K562 (cell line): ENCODE measurements around the gene MARCHF5. TPM values are rescaled to one million over a fixed set of nuclear protein-coding genes. Genes with fewer than 3 reads are reported as not detected.

Experiments used
- ATAC-seq: fragments of 200-7000 bp; cut with Tn5 transposase; 3 replicates; pipeline ENCODE4 v1.9.1; 2020; ENCODE audit warnings: moderate library complexity
- BruUV-seq: library from RNA; stranded (reverse); fragments of 400-500 nt; replicated peaks from 2 replicates; lab custom pipeline; 2021; lab: Mats Ljungman, UMichigan
- CTCF ChIA-PET: fragments of 300-600 bp; formaldehyde crosslinking; extraction: SDS; loops from one replicate; lab custom pipeline; 2021; ENCODE audit warnings: low intra/inter-chr PET ratio; lab: Yijun Ruan, JAX
- POLR2A ChIA-PET: fragments of 300-600, 350-650 bp; sonication (Branson Sonifier 250); formaldehyde crosslinking; extraction: SDS; loops from one replicate; lab custom pipeline; 2021; ENCODE audit warnings: antibody characterized with exemption, inconsistent platforms; lab: Yijun Ruan, JAX
- DNase-seq, 4 experiments: peaks; one replicate each; pipeline versions ENCODE4 v3.0.0 to v3.0.0-alpha.2; 2011 to 2018; ENCODE audit warnings: low spot score in 3 of 4, mixed read lengths in 3 of 4; ENCODE audit errors: extremely low read depth in 1 of 4
- FAIRE-seq: peaks from 2 replicates; lab custom pipeline; 2011; peaks lifted over from hg19 to GRCh38; lab: Jason Lieb, UNC
- H2AFZ ChIP-seq: 2 replicates; pipeline ENCODE4 v1.6.0; 2011; ENCODE audit warnings: low read depth, low read length, control low read depth, inconsistent platforms
- H3K27ac ChIP-seq: fragments of 200-600 bp; 3 replicates; pipeline ENCODE4 v1.8.0; 2011; ENCODE audit warnings: low read depth, mild to moderate bottlenecking, control low read depth, inconsistent platforms, low read length, moderate library complexity, mixed read lengths; ENCODE audit errors: extremely low read depth
- H3K27me3 ChIP-seq, 2 experiments: fragments of 300-600 bp in 1 of 2; 2 replicates in 1 of 2; 3 replicates in 1 of 2; pipeline versions ENCODE4 v1.6.0 to v1.8.0; 2011; ENCODE audit warnings: inconsistent platforms in 2 of 2, low read length in 2 of 2, mild to moderate bottlenecking in 1 of 2, mixed read lengths in 1 of 2, moderate library complexity in 1 of 2; ENCODE audit not compliant: control insufficient read depth in 2 of 2, insufficient read depth in 2 of 2
- H3K36me3 ChIP-seq: fragments of 300-600 bp; 3 replicates; pipeline ENCODE4 v1.8.0; 2011; ENCODE audit warnings: mild to moderate bottlenecking, low read length, inconsistent platforms; ENCODE audit not compliant: control insufficient read depth, insufficient read depth
- H3K4me1 ChIP-seq, 2 experiments: fragments of 200-600 bp in 1 of 2; replicated peaks in 1 of 2; 2 replicates in 1 of 2; 3 replicates in 1 of 2; pipeline versions ENCODE4 v1.5.1 to v1.8.0; 2011; ENCODE audit warnings: inconsistent platforms in 2 of 2, low read length in 2 of 2, mild to moderate bottlenecking in 1 of 2, mixed read lengths in 1 of 2, moderate library complexity in 1 of 2; ENCODE audit not compliant: control insufficient read depth in 2 of 2, insufficient read depth in 2 of 2
- H3K4me2 ChIP-seq: 2 replicates; pipeline ENCODE4 v1.6.1; 2011; ENCODE audit warnings: low read length, control low read depth, inconsistent platforms, mixed read lengths; ENCODE audit not compliant: insufficient read depth
- H3K4me3 ChIP-seq: fragments of 200-600 bp; sonication (generic), shearing (Covaris generic); 2 replicates; pipeline ENCODE4 v1.5.1; 2016; ENCODE audit warnings: control low read depth, inconsistent platforms
- H3K79me2 ChIP-seq: fragments of 200-600 bp; 3 replicates; pipeline ENCODE4 v1.8.0; 2011; ENCODE audit warnings: low read length, inconsistent platforms; ENCODE audit not compliant: control insufficient read depth, insufficient read depth
- H3K9ac ChIP-seq, 2 experiments: 2 replicates each; pipeline versions ENCODE4 v1.6.0 to v1.6.1; 2011; ENCODE audit warnings: low read depth in 2 of 2, low read length in 2 of 2, control low read depth in 1 of 2, inconsistent platforms in 1 of 2, mild to moderate bottlenecking in 1 of 2, mixed read lengths in 1 of 2; ENCODE audit not compliant: insufficient read depth in 1 of 2
- H3K9me1 ChIP-seq: one replicate; pipeline ENCODE4 v1.6.0; 2011; ENCODE audit warnings: inconsistent platforms, mild to moderate bottlenecking, low read length, moderate library complexity; ENCODE audit not compliant: control insufficient read depth, insufficient read depth
- H3K9me3 ChIP-seq: replicated peaks from 2 replicates; pipeline ENCODE4 v1.5.1; 2011; ENCODE audit warnings: low read depth, low read length, inconsistent platforms; ENCODE audit not compliant: control insufficient read depth, insufficient read depth
- H4K20me1 ChIP-seq: replicated peaks from 2 replicates; pipeline ENCODE4 v1.6.1; 2011; ENCODE audit warnings: low read length, inconsistent platforms, mixed read lengths; ENCODE audit not compliant: control insufficient read depth, insufficient read depth
- RBM25 ChIP-seq: fragments of 200-400 bp; formaldehyde crosslinking; IDR thresholded peaks from 2 replicates; pipeline ENCODE4 v1.6.1; 2018; ENCODE audit warnings: low read length, low read depth, moderate library complexity; ENCODE audit not compliant: severe bottlenecking
- YBX1 ChIP-seq: fragments of 450-650 bp; IDR thresholded peaks from 2 replicates; pipeline ENCODE4 v1.7.1; 2016; ENCODE audit warnings: mild to moderate bottlenecking
- ZNF146 ChIP-seq: IDR thresholded peaks from one replicate; pipeline ENCODE4 v1.6.1; 2018; ENCODE audit warnings: missing compliant biosample characterization; ENCODE audit not compliant: unreplicated experiment
- whole genome bisulfite sequencing: fragments of 100-300 bp; shearing (Covaris generic); methylation state at CpG from one replicate; pipeline ENCODE4 v1.1.6; 2016; ENCODE audit warnings: low coverage, mixed read lengths; ENCODE audit not compliant: insufficient coverage; ENCODE audit errors: missing lambda C conversion rate; 5-methylcytosine and 5-hydroxymethylcytosine counted together
- in situ Hi-C: fragments of 300-500 bp; cut with MboI; formaldehyde crosslinking; loops from 4 replicates; pipeline ENCODE4 v1.15.0; 2018; ENCODE audit warnings: inconsistent platforms, mixed read lengths
- intact Hi-C: fragments of 100-400 bp; cut with micrococcal nuclease; formaldehyde crosslinking; loops from 2 replicates; pipeline ENCODE4 v1.14.2; 2022
- polyA plus RNA-seq, 8 experiments: library from polyadenylated mRNA; depleted of rRNA in 4 of 8; stranded (reverse) in 5 of 8; unstranded in 3 of 8; fragments of >200 nt; fragmentation: Nextera tagmentation in 2 of 8; fragmentation: Illumina TruSeq in 1 of 8; extraction: Ambion mirVana in 2 of 8; extraction: Trizol in 1 of 8; gene quantifications; 2 replicates each; pipeline versions ENCODE4 v1.2.1 to v1.2.3, GENCODE V29; 2011 to 2014; ENCODE audit warnings: inconsistent platforms in 1 of 8, missing spikeins in 1 of 8
- total RNA-seq, 7 experiments: library from RNA; depleted of rRNA in 6 of 7; stranded (reverse); fragments of >200 nt in 6 of 7; fragmentation: Illumina TruSeq in 2 of 7; extraction: Trizol in 2 of 7; gene quantifications; 2 replicates each; pipeline versions ENCODE4 v1.2.1 to v1.2.3, GENCODE V29; 2011 to 2021; ENCODE audit warnings: low replicate concordance in 1 of 7
- TF ChIP-seq, protein P1 (sequence below): fragments of 450-650 bp; IDR thresholded peaks from 2 replicates; pipeline ENCODE4 v1.6.1; 2016; ENCODE audit warnings: borderline replicate concordance

MARCHF5 gene
- total and polyA plus RNA-seq, 9 of the 15 experiments (the other 6 are each of a cell fraction or from before 2014, with no cell fraction given), result 3.4 to 27.2 (median 11.5) TPM

DNA sequence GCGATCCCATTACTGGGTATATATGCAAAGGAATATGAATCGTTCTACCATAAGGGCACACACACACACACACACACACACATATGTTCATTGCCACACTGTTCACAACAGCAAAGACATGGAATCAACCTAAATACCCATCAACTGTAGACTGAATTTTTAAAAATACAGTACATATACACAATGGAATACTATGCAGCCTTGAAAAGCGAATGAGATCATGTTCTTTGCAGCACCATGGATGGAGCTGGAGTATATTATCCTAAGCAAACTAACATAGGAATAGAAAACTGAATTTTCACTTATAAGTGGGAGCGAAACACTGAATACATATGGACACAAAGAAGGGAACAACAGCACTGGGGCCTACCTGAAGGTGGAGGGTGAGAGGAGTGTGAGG, 72.5 kb downstream of the MARCHF5 start:
- ChIA-PET POLR2A (no interaction called here), CTCF (no interaction called here)

More for the DNA sequence above, 72.5 kb downstream of the MARCHF5 start:
- no peak overlapping the region for H2AFZ ChIP-seq
- no TSS peak for BruUV-seq
- no peak overlapping the region for H3K4me3 ChIP-seq
- no peak overlapping the region for H3K27ac ChIP-seq
- ATAC-seq (no peak), DNase-seq (no peak), FAIRE-seq (no peak)
- no peaks in the 10 kb centered on the region for H3K79me2 ChIP-seq
- no peak overlapping the region for H3K4me2 ChIP-seq
- 15% methylated on average over 4 of the region's 4 CpGs for WGBS
- TF ChIP-seq RBM25 (peak; percentile 24), ZNF146 (CRISPR knock-in tag) (peak; percentile 78), YBX1 (no peak)
- TF ChIP-seq, protein P1, sequence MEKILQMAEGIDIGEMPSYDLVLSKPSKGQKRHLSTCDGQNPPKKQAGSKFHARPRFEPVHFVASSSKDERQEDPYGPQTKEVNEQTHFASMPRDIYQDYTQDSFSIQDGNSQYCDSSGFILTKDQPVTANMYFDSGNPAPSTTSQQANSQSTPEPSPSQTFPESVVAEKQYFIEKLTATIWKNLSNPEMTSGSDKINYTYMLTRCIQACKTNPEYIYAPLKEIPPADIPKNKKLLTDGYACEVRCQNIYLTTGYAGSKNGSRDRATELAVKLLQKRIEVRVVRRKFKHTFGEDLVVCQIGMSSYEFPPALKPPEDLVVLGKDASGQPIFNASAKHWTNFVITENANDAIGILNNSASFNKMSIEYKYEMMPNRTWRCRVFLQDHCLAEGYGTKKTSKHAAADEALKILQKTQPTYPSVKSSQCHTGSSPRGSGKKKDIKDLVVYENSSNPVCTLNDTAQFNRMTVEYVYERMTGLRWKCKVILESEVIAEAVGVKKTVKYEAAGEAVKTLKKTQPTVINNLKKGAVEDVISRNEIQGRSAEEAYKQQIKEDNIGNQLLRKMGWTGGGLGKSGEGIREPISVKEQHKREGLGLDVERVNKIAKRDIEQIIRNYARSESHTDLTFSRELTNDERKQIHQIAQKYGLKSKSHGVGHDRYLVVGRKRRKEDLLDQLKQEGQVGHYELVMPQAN, result no peak
- no peaks in the 10 kb centered on the region for H3K4me1 ChIP-seq
- H3K9me3 ChIP-seq, result no peaks in the 10 kb centered on the region
- intact Hi-C loops (no loop called here), in situ Hi-C loops (no loop called here)
- H4K20me1 ChIP-seq, result no peaks in the 10 kb centered on the region
- H3K9ac ChIP-seq, result no peak overlapping the region
- no peaks in the 10 kb centered on the region for H3K27me3 ChIP-seq
- H3K9me1 ChIP-seq, result no peaks in the 10 kb centered on the region
- H3K36me3 ChIP-seq, result no peaks in the 10 kb centered on the region
